Mesenchymal stem cell (in vitro differentiated cells and primary cell): ENCODE measurements around the gene ARVCF.
A peak's percentile ranks its signal among the peaks of the same experiment; 100 is the strongest.

Experiments
- DNase-seq: peaks from one replicate; pipeline ENCODE4 v3.0.0-alpha.2; 2013
- H2AFZ ChIP-seq: one replicate; pipeline ENCODE4 v1.6.1; 2013; ENCODE audit warnings: low read depth, mild to moderate bottlenecking, control low read depth, inconsistent platforms, low read length, moderate library complexity
- H2AK5ac ChIP-seq: 2 replicates; pipeline ENCODE4 v1.6.1; 2013; ENCODE audit warnings: low read length, moderate library complexity, mild to moderate bottlenecking, inconsistent platforms; ENCODE audit not compliant: severe bottlenecking
- H2BK120ac ChIP-seq: one replicate; pipeline ENCODE4 v1.6.1; 2013; ENCODE audit warnings: low read depth, mild to moderate bottlenecking, inconsistent platforms, low read length, moderate library complexity
- H2BK12ac ChIP-seq, 2 experiments: one replicate each; pipeline ENCODE4 v1.6.1; 2013; ENCODE audit warnings: inconsistent platforms in 2 of 2, low read length in 2 of 2, mild to moderate bottlenecking in 2 of 2, moderate library complexity in 2 of 2, control low read depth in 1 of 2
- H2BK15ac ChIP-seq: one replicate; pipeline ENCODE4 v1.6.1; 2013; ENCODE audit warnings: mild to moderate bottlenecking, low read depth, inconsistent platforms; ENCODE audit not compliant: poor library complexity, severe bottlenecking
- H2BK5ac ChIP-seq: 2 replicates; pipeline ENCODE4 v1.6.1; 2013; ENCODE audit warnings: low read depth, mild to moderate bottlenecking, low read length, control low read depth, inconsistent platforms; ENCODE audit not compliant: poor library complexity, severe bottlenecking
- H3K14ac ChIP-seq, 2 experiments: one replicate each; pipeline ENCODE4 v1.6.1; 2013; ENCODE audit warnings: inconsistent platforms in 2 of 2, low read length in 2 of 2, control low read depth in 1 of 2, mild to moderate bottlenecking in 1 of 2, moderate library complexity in 1 of 2
- H3K18ac ChIP-seq, 2 experiments: one replicate each; pipeline ENCODE4 v1.6.1; 2013; ENCODE audit warnings: inconsistent platforms in 2 of 2, low read length in 2 of 2, control low read depth in 1 of 2, low read depth in 1 of 2, mild to moderate bottlenecking in 1 of 2
- H3K23ac ChIP-seq, 2 experiments: one replicate each; pipeline ENCODE4 v1.6.1; 2013; ENCODE audit warnings: inconsistent platforms in 2 of 2, low read length in 2 of 2, mild to moderate bottlenecking in 2 of 2, moderate library complexity in 2 of 2, control low read depth in 1 of 2
- H3K27ac ChIP-seq: 2 replicates; pipeline ENCODE4 v1.5.1; 2013; ENCODE audit warnings: mild to moderate bottlenecking, moderate library complexity, low read length, control low read depth, inconsistent platforms; ENCODE audit not compliant: poor library complexity, severe bottlenecking
- H3K27me3 ChIP-seq, 2 experiments: 2 replicates each; pipeline versions ENCODE4 v1.6.1 to v1.7.0; 2013; ENCODE audit warnings: low read length in 2 of 2, mild to moderate bottlenecking in 2 of 2, moderate library complexity in 2 of 2, control low read depth in 1 of 2, inconsistent platforms in 1 of 2; ENCODE audit not compliant: control insufficient read depth in 1 of 2, insufficient read depth in 1 of 2
- H3K36me3 ChIP-seq, 2 experiments: 2 replicates each; pipeline versions ENCODE4 v1.6.1 to v1.7.0; 2013; ENCODE audit warnings: low read length in 2 of 2, control low read depth in 1 of 2, inconsistent platforms in 1 of 2, low read depth in 1 of 2, mild to moderate bottlenecking in 1 of 2; ENCODE audit not compliant: insufficient read depth in 2 of 2, control insufficient read depth in 1 of 2
- H3K4ac ChIP-seq, 2 experiments: one replicate each; pipeline ENCODE4 v1.6.1; 2013; ENCODE audit warnings: inconsistent platforms in 2 of 2, low read length in 2 of 2, mild to moderate bottlenecking in 2 of 2, moderate library complexity in 2 of 2, control low read depth in 1 of 2, low read depth in 1 of 2
- H3K4me1 ChIP-seq: 2 replicates; pipeline ENCODE4 v1.6.1; 2013; ENCODE audit warnings: low read depth, low read length, control low read depth; ENCODE audit not compliant: control insufficient read depth, insufficient read depth
- H3K4me2 ChIP-seq: 2 replicates; pipeline ENCODE4 v1.6.1; 2013; ENCODE audit warnings: low read length, mild to moderate bottlenecking, inconsistent platforms; ENCODE audit not compliant: poor library complexity, severe bottlenecking
- H3K4me3 ChIP-seq, 2 experiments: 2 replicates each; pipeline versions ENCODE4 v1.5.1 to v1.7.0; 2013; ENCODE audit warnings: low read length in 2 of 2, mild to moderate bottlenecking in 2 of 2, control low read depth in 1 of 2, low read depth in 1 of 2; ENCODE audit not compliant: insufficient read depth in 1 of 2
- H3K79me1 ChIP-seq: replicated peaks from 2 replicates; pipeline ENCODE4 v1.6.1; 2013; ENCODE audit warnings: mild to moderate bottlenecking, control low read depth, low read length, inconsistent platforms; ENCODE audit not compliant: poor library complexity, severe bottlenecking
- H3K9ac ChIP-seq: 2 replicates; pipeline ENCODE4 v1.7.0; 2013; ENCODE audit warnings: mild to moderate bottlenecking, low read length, moderate library complexity
- H3K9me3 ChIP-seq: 2 replicates; pipeline ENCODE4 v1.7.0; 2013; ENCODE audit warnings: mild to moderate bottlenecking, low read length; ENCODE audit not compliant: control insufficient read depth
- H4K8ac ChIP-seq: one replicate; pipeline ENCODE4 v1.6.1; 2013; ENCODE audit warnings: inconsistent platforms, mild to moderate bottlenecking, low read length, moderate library complexity
- H4K91ac ChIP-seq: one replicate; pipeline ENCODE4 v1.6.1; 2013; ENCODE audit warnings: mild to moderate bottlenecking, low read length, inconsistent platforms
- WGBS: methylation state at CpG from one replicate; pipeline ENCODE4 v1.1.7; 2013; ENCODE audit warnings: mixed read lengths; 5-methylcytosine and 5-hydroxymethylcytosine counted together

Gene ARVCF

DNA sequence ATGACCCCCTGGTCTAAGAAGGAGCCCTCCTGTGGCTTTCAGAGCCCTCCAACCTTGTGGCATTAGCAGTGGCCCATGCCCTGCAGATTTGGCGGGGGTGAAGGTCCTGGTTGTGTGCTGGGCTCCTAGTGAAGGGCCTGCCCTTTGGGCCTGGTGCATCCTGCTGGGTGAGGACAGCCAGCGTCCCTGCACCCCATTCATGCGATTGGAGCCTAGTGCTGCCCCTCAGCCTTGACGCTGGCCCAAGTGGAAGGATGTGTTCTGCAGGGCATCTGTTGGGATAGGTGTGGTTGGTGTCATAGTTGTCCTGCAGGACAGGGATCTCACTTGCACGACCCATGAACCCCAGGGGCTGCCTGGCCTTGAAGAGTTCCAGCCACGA is 35.3 kb upstream of the ARVCF start:
- WGBS, result over 99% methylated on average over 6 of the region's 6 CpGs
- H4K91ac ChIP-seq, result no peak overlapping the region
- H3K9ac ChIP-seq, result no peak overlapping the region
- no peaks in the 10 kb centered on the region for H3K9me3 ChIP-seq
- no peak overlapping the region for H4K8ac ChIP-seq
- no peak overlapping the region for H3K14ac ChIP-seq
- peaks cover 65 to 70% of the 10 kb centered on the region in 2 experiments for H3K36me3 ChIP-seq
- no peak overlapping the region for H3K4me3 ChIP-seq
- H3K4me2 ChIP-seq, result no peak overlapping the region
- H2BK12ac ChIP-seq, result no peak overlapping the region
- no peak overlapping the region for H2AK5ac ChIP-seq
- no peaks in the 10 kb centered on the region for H3K27me3 ChIP-seq
- no peak overlapping the region for H3K27ac ChIP-seq
- H3K79me1 ChIP-seq, result peaks cover 20% of the 10 kb centered on the region
- no peak overlapping the region for H2AFZ ChIP-seq
- H2BK5ac ChIP-seq, result no peak overlapping the region
- no peak for DNase-seq
- H3K18ac ChIP-seq, result no peak overlapping the region
- H3K4me1 ChIP-seq, result no peaks in the 10 kb centered on the region
- H3K4ac ChIP-seq, result no peak overlapping the region
- H2BK120ac ChIP-seq, result no peak overlapping the region
- H3K23ac ChIP-seq, result no peak overlapping the region
- no peak overlapping the region for H2BK15ac ChIP-seq

DNA sequence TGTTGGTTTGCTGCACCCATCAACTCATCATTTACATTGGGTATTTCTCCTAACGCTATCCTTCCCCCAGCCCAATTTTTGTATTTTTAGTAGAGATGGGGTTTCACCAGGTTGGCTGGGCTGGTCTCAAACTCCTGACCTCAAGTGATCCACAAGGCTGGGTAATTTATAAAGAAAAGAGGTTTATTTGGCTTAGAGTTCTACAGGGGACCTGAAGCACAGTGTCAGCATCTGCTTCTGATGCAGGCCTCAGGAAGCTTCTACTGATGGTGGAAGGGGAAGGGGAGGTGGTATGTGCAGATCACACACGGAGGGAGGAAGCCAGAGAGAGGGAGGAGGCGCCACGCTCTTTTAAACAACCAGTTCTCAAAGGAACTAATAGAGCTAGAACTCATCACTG is 30.1 kb upstream of the ARVCF start:
- no peak overlapping the region for H2BK15ac ChIP-seq
- no peak overlapping the region for H4K91ac ChIP-seq
- H3K4me1 ChIP-seq, result no peaks in the 10 kb centered on the region
- WGBS, result 100% methylated on average over 1 of the region's 4 CpGs
- no peak overlapping the region for H2BK12ac ChIP-seq
- H3K18ac ChIP-seq, result no peak overlapping the region
- H2BK120ac ChIP-seq, result no peak overlapping the region
- no peak overlapping the region for H3K23ac ChIP-seq
- no peak for DNase-seq
- no peak overlapping the region for H2AFZ ChIP-seq
- no peaks in the 10 kb centered on the region for H3K9me3 ChIP-seq
- no peak overlapping the region for H2AK5ac ChIP-seq
- no peak overlapping the region for H3K4me3 ChIP-seq
- no peaks in the 10 kb centered on the region for H3K27me3 ChIP-seq
- H3K79me1 ChIP-seq, result peaks cover 13% of the 10 kb centered on the region
- H3K4ac ChIP-seq, result no peak overlapping the region
- peaks cover 46 to 55% of the 10 kb centered on the region in 2 experiments for H3K36me3 ChIP-seq
- no peak overlapping the region for H3K4me2 ChIP-seq
- H3K9ac ChIP-seq, result no peak overlapping the region
- H4K8ac ChIP-seq, result no peak overlapping the region
- H3K27ac ChIP-seq, result no peak overlapping the region
- H3K14ac ChIP-seq, result no peak overlapping the region
- H2BK5ac ChIP-seq, result no peak overlapping the region

DNA sequence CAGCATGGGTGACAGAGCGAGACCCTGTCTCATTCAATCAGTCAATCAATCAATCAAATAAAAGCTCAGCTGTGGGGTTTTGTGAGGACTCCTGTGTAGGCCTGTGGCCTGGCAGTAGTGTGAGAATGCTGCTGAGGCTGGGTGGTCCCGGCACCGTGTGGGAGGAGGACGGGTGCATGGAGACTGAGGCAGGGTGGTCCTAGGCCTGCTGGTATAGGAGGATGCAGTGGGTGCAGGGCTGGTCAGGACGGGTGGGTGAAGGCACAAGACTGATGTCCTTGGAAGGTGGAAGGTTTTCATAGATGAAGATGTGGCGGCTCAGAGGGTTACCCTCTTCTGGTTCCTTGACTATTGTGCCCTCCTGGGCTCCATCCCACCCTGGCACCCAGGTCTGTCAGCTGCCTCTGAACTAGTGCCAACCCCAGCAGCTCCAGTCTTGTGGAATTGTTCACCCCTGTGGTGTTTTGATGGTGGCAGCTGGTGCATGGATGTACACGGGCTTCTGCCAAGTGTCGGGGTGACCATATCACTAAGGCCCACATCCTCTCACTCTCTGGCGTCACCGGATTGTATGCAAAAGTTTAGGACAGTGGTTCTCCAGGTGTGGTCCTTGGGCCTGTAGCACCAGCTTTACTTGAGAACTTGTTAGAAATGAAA is 28.0 kb upstream of the ARVCF start:
- Histone ChIP-seq H3K4ac (no peak overlapping the region), H3K23ac (no peak overlapping the region), H2BK5ac (peak overlapping the region; percentile 8), H3K4me1 (no peaks in the 10 kb centered on the region), H3K9ac (no peak overlapping the region), H3K27me3 (no peaks in the 10 kb centered on the region), H4K8ac (no peak overlapping the region), H3K79me1 (peaks cover 13% of the 10 kb centered on the region), H2BK120ac (no peak overlapping the region), H3K9me3 (no peaks in the 10 kb centered on the region), H3K36me3 (peaks cover 52 to 68% of the 10 kb centered on the region in 2 experiments), H3K14ac (peak overlapping the region in 1 of 2 experiments; percentile 57), H2AK5ac (no peak overlapping the region), H3K18ac (no peak overlapping the region), H4K91ac (no peak overlapping the region), H3K4me3 (no peak overlapping the region), H2BK12ac (no peak overlapping the region), H3K4me2 (no peak overlapping the region), H2AFZ (no peak overlapping the region), H2BK15ac (no peak overlapping the region), H3K27ac (no peak overlapping the region)
- WGBS, result 96% methylated on average over 9 of the region's 10 CpGs
- no peak for DNase-seq

DNA sequence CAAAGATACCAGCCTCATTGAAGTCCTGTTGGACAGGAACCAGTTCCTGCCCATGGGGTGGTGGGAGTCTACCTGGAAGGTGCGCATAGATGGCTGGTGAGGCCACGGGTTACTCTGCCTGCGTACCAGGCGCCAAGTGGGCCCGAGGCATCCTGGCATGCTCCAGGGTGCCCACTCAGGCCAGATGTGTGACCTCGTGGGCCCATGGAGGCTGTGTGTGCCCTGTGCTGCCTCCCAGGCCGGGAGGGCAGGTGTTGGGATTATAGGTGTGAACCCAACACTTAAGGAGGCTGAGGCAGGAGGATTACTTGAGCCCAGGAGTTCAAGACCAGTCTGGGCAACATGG is 27.3 kb upstream of the ARVCF start:
- no peak for DNase-seq
- H3K27ac ChIP-seq, result no peak overlapping the region
- no peak overlapping the region for H3K4me2 ChIP-seq
- no peak overlapping the region for H3K14ac ChIP-seq
- no peak overlapping the region for H2BK120ac ChIP-seq
- no peak overlapping the region for H3K4me3 ChIP-seq
- H3K27me3 ChIP-seq, result no peaks in the 10 kb centered on the region
- no peak overlapping the region for H2AFZ ChIP-seq
- no peak overlapping the region for H3K18ac ChIP-seq
- H3K9ac ChIP-seq, result no peak overlapping the region
- no peak overlapping the region for H2BK5ac ChIP-seq
- H3K4ac ChIP-seq, result no peak overlapping the region
- H3K4me1 ChIP-seq, result no peaks in the 10 kb centered on the region
- H2BK15ac ChIP-seq, result no peak overlapping the region
- H3K23ac ChIP-seq, result no peak overlapping the region
- H2BK12ac ChIP-seq, result no peak overlapping the region
- H4K91ac ChIP-seq, result no peak overlapping the region
- peaks cover 57 to 71% of the 10 kb centered on the region in 2 experiments for H3K36me3 ChIP-seq
- H4K8ac ChIP-seq, result no peak overlapping the region
- WGBS, result 96% methylated on average over 7 of the region's 7 CpGs
- H2AK5ac ChIP-seq, result no peak overlapping the region
- peaks cover 14% of the 10 kb centered on the region for H3K79me1 ChIP-seq
- H3K9me3 ChIP-seq, result no peaks in the 10 kb centered on the region
